ENCODE results near the gene PARD3B. TPM values are rescaled to one million over a fixed set of nuclear protein-coding genes. Genes with fewer than 3 reads are reported as not detected.

Gene PARD3B
- polyA plus RNA-seq, 3 donors: not detected

DNA sequence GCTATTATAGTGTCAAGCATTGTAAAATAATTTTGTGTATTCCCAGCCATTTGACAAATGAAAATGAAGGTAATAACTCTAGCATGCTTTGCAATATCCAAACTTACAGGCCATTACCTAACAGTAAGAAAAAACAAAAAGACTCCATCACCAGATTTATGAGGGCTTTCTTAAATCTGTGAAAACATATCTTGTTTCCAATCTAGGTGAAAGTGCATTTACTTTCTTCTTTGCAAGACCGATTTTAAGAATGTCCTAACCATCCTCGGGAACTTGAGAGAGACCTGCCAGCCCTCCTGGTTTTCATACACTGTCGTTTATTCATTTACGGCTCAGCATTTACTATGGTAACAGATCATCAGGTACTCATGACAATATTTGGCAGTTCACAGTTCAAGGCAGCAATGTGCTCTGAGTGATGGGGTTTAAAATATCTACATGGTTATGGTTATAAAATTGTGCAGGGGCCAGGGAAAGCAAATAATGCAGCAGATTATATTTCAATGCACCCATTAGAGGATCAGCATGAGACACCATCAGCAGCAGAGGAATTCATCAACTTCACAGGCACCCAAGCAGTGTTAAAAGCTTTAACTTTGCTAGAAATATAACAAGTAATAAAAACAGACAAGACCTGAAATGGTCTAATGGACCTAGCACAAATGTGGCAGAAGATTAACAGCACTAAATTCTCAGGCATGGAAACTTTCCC is 34.4 kb upstream of the PARD3B start:
- Histone ChIP-seq H3K9me3 (replicated peaks in 1 of 2; ENCODE audit: control insufficient read depth in 1 of 2, insufficient read depth in 1 of 2, low read length in 2 of 2) (no peaks in the 10 kb centered on the region), H2AFZ (ENCODE audit: insufficient read depth, low read depth, low read length, poor library complexity, severe bottlenecking) (no peak overlapping the region), H3K9ac (ENCODE audit: insufficient read depth, low read length, poor library complexity, severe bottlenecking) (no peak overlapping the region), H3K4me1 (ENCODE audit: control insufficient read depth in 1 of 2, insufficient read depth in 2 of 2, low read length in 2 of 2) (no peaks in the 10 kb centered on the region), H3K4me2 (replicated peaks; ENCODE audit: extremely low read depth, low read length, poor library complexity, severe bottlenecking) (no peak overlapping the region), H3K4me3 (replicated peaks in 1 of 3; ENCODE audit: low read depth in 2 of 3, low read length in 3 of 3) (no peak overlapping the region), H3K36me3 (replicated peaks in 1 of 2; ENCODE audit: control insufficient read depth in 1 of 2, insufficient read depth in 2 of 2, low read length in 2 of 2) (no peaks in the 10 kb centered on the region), H3K27me3 (ENCODE audit: control insufficient read depth in 2 of 2, insufficient read depth in 2 of 2, low read length in 2 of 2) (no peaks in the 10 kb centered on the region), H3K27ac (ENCODE audit: low read depth in 1 of 2, low read length in 2 of 2) (no peak overlapping the region), H3K79me2 (ENCODE audit: insufficient read depth, low read length) (no peaks in the 10 kb centered on the region), H4K20me1 (ENCODE audit: insufficient read depth, low read length) (no peaks in the 10 kb centered on the region)
- no peak for DNase-seq
- TF ChIP-seq, protein P1, sequence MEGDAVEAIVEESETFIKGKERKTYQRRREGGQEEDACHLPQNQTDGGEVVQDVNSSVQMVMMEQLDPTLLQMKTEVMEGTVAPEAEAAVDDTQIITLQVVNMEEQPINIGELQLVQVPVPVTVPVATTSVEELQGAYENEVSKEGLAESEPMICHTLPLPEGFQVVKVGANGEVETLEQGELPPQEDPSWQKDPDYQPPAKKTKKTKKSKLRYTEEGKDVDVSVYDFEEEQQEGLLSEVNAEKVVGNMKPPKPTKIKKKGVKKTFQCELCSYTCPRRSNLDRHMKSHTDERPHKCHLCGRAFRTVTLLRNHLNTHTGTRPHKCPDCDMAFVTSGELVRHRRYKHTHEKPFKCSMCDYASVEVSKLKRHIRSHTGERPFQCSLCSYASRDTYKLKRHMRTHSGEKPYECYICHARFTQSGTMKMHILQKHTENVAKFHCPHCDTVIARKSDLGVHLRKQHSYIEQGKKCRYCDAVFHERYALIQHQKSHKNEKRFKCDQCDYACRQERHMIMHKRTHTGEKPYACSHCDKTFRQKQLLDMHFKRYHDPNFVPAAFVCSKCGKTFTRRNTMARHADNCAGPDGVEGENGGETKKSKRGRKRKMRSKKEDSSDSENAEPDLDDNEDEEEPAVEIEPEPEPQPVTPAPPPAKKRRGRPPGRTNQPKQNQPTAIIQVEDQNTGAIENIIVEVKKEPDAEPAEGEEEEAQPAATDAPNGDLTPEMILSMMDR (IDR thresholded peaks at IDR 0.05): no peak
- Mint-ChIP-seq H3K36me3 (no peaks in the 10 kb centered on the region), H3K4me3 (no peak overlapping the region), H3K4me1 (no peaks in the 10 kb centered on the region), H3K27me3 (ENCODE audit: low read depth in 3 of 3) (peaks cover 0 to 2% (median 0%) of the 10 kb centered on the region in 3 donors), H3K27ac (no peak overlapping the region), H3K9me3 (no peaks in the 10 kb centered on the region)
- intact Hi-C loops (cut with micrococcal nuclease): no loop called here
- 100% methylated on average over 3 of the region's 4 CpGs for WGBS (ENCODE audit: insufficient coverage)

GRCh38 chr2:204514439-204514838 is 30.8 kb upstream of the PARD3B start:
- H3K4me1 Mint-ChIP-seq: no peaks in the 10 kb centered on the region
- no peaks in the 10 kb centered on the region for H3K27me3 ChIP-seq (ENCODE audit: control insufficient read depth in 2 of 2, insufficient read depth in 2 of 2, low read length in 2 of 2)
- peaks cover 0 to 7% (median 0%) of the 10 kb centered on the region in 7 donors for H3K9me3 Mint-ChIP-seq
- no peak overlapping the region for H2AFZ ChIP-seq (ENCODE audit: insufficient read depth, low read depth, low read length, poor library complexity, severe bottlenecking)
- H3K4me2 ChIP-seq (replicated peaks; ENCODE audit: extremely low read depth, low read length, poor library complexity, severe bottlenecking): no peak overlapping the region
- H3K4me3 Mint-ChIP-seq: no peak overlapping the region
- H3K36me3 Mint-ChIP-seq: no peaks in the 10 kb centered on the region
- no peaks in the 10 kb centered on the region for H4K20me1 ChIP-seq (ENCODE audit: insufficient read depth, low read length)
- H3K27ac Mint-ChIP-seq: no peak overlapping the region
- H3K9ac ChIP-seq (ENCODE audit: insufficient read depth, low read length, poor library complexity, severe bottlenecking): no peak overlapping the region
- TF ChIP-seq, protein P1 (IDR thresholded peaks at IDR 0.05): no peak
- peaks cover 0 to 2% (median 0%) of the 10 kb centered on the region in 3 donors for H3K27me3 Mint-ChIP-seq (ENCODE audit: low read depth in 3 of 3)
- no peaks in the 10 kb centered on the region for H3K79me2 ChIP-seq (ENCODE audit: insufficient read depth, low read length)
- H3K4me3 ChIP-seq (replicated peaks in 1 of 3; ENCODE audit: low read depth in 2 of 3, low read length in 3 of 3): no peak overlapping the region
- no peaks in the 10 kb centered on the region for H3K4me1 ChIP-seq (ENCODE audit: control insufficient read depth in 1 of 2, insufficient read depth in 2 of 2, low read length in 2 of 2)
- WGBS (ENCODE audit: insufficient coverage): no CpG with 5 or more reads among the region's 2 CpGs
- no peaks in the 10 kb centered on the region for H3K36me3 ChIP-seq (replicated peaks in 1 of 2; ENCODE audit: control insufficient read depth in 1 of 2, insufficient read depth in 2 of 2, low read length in 2 of 2)
- H3K27ac ChIP-seq (ENCODE audit: low read depth in 1 of 2, low read length in 2 of 2): no peak overlapping the region
- no peaks in the 10 kb centered on the region for H3K9me3 ChIP-seq (replicated peaks in 1 of 2; ENCODE audit: control insufficient read depth in 1 of 2, insufficient read depth in 1 of 2, low read length in 2 of 2)
- intact Hi-C loops (cut with micrococcal nuclease): no loop called here
- no peak for DNase-seq

Data from CD14-positive monocyte (primary cell).